OCI-LY7 (cell line): ENCODE results near the gene BCL7A.

Experiments
- EZH2phosphoT487 ChIP-seq: fragments of 200-600 bp; sonication (generic); IDR thresholded peaks from 2 replicates; pipeline ENCODE4 v1.6.1; 2018; ENCODE audit warnings: low read depth, borderline replicate concordance, mild to moderate bottlenecking, mixed run types, antibody characterized with exemption, low read length, moderate library complexity, mixed read lengths
- TF ChIP-seq, protein P1 (sequence below): fragments of 200-600 bp; sonication (generic); conservative IDR thresholded peaks from 2 replicates; pipeline ENCODE4 v1.5.1; 2014; ENCODE audit warnings: mild to moderate bottlenecking, antibody characterized with exemption, low read length, moderate library complexity, mixed read lengths

DNA sequence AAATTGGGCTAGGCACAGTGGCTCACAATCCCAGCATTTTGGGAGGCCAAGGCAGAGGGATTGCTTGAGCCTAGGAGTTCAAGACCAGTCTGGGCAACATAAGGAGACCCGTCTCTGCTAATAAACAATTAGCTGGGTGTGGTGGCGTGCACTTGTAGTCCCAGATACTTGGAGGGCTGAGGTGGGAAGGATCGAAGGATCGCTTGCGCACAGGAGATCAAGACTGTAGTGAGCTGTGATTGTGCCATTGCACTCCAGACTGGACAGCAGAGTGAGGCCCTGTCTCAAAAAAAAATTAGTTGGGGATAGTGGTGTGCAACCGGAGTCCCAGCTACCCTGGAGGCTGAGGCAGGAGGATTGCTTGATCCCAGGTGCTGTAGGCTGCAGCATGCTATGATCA is 38.7 kb upstream of the BCL7A start:
- TF ChIP-seq, protein P1, sequence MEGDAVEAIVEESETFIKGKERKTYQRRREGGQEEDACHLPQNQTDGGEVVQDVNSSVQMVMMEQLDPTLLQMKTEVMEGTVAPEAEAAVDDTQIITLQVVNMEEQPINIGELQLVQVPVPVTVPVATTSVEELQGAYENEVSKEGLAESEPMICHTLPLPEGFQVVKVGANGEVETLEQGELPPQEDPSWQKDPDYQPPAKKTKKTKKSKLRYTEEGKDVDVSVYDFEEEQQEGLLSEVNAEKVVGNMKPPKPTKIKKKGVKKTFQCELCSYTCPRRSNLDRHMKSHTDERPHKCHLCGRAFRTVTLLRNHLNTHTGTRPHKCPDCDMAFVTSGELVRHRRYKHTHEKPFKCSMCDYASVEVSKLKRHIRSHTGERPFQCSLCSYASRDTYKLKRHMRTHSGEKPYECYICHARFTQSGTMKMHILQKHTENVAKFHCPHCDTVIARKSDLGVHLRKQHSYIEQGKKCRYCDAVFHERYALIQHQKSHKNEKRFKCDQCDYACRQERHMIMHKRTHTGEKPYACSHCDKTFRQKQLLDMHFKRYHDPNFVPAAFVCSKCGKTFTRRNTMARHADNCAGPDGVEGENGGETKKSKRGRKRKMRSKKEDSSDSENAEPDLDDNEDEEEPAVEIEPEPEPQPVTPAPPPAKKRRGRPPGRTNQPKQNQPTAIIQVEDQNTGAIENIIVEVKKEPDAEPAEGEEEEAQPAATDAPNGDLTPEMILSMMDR, result no peak
- no peak for TF ChIP-seq EZH2phosphoT487
